Small intestine (tissue), 7 donors: Measurements from ENCODE around the gene LIMCH1. TPM values are rescaled to one million over a fixed set of nuclear protein-coding genes. Genes with fewer than 3 reads are reported as not detected.

Experiments used
- DNase-seq, 2 donors: peaks; one replicate each; pipeline versions ENCODE4 v3.0.0 to v3.0.0-alpha.2; 2013
- FAIRE-seq: peaks from 2 replicates; lab custom pipeline; 2012; peaks lifted over from hg19 to GRCh38; lab: Jason Lieb, UNC
- H3K27ac ChIP-seq, 3 donors: one replicate each; pipeline ENCODE4 v1.5.1; 2013; ENCODE audit warnings: low read length in 2 of 3, mild to moderate bottlenecking in 2 of 3, control low read depth in 1 of 3, inconsistent platforms in 1 of 3, low read depth in 1 of 3, moderate library complexity in 1 of 3
- H3K27me3 ChIP-seq, 3 donors: one replicate each; pipeline ENCODE4 v1.6.1; 2013; ENCODE audit warnings: low read length in 3 of 3, inconsistent platforms in 1 of 3; ENCODE audit not compliant: control insufficient read depth in 3 of 3, insufficient read depth in 3 of 3
- H3K36me3 ChIP-seq, 3 donors: one replicate each; pipeline ENCODE4 v1.6.1; 2013; ENCODE audit warnings: low read length in 3 of 3, inconsistent platforms in 1 of 3, low read depth in 1 of 3, mild to moderate bottlenecking in 1 of 3, moderate library complexity in 1 of 3; ENCODE audit not compliant: control insufficient read depth in 3 of 3, insufficient read depth in 2 of 3
- H3K4me1 ChIP-seq, 3 donors: one replicate each; pipeline ENCODE4 v1.6.1; 2013; ENCODE audit warnings: low read length in 2 of 3, inconsistent platforms in 1 of 3, low read depth in 1 of 3, mild to moderate bottlenecking in 1 of 3, moderate library complexity in 1 of 3; ENCODE audit not compliant: control insufficient read depth in 3 of 3, insufficient read depth in 2 of 3
- H3K4me3 ChIP-seq, 3 donors: one replicate each; pipeline ENCODE4 v1.5.1; 2013; ENCODE audit warnings: low read length in 3 of 3, control low read depth in 1 of 3, inconsistent platforms in 1 of 3, low read depth in 1 of 3, mild to moderate bottlenecking in 1 of 3, moderate library complexity in 1 of 3
- H3K9me3 ChIP-seq, 2 donors: one replicate each; pipeline ENCODE4 v1.6.1; 2013; ENCODE audit warnings: low read depth in 1 of 2, low read length in 1 of 2; ENCODE audit not compliant: control insufficient read depth in 2 of 2, insufficient read depth in 1 of 2
- WGBS, 3 donors: extraction: QIAGEN DNeasy Blood & Tissue Kit; methylation state at CpG; one replicate each; pipeline ENCODE4 v1.1.7; 2013; 5-methylcytosine and 5-hydroxymethylcytosine counted together
- polyA plus RNA-seq, 4 donors: library from polyadenylated mRNA; stranded (reverse) in 3 of 4; unstranded in 1 of 4; fragments of 200-250 nt in 3 of 4; fragments of 120-200 nt in 1 of 4; gene quantifications; one replicate each; pipeline versions ENCODE4 v1.2.1 to v1.2.3, GENCODE V29; 2013
- donor health status: healthy with polysubstance abuse.
- donor health status: control.
- donor health status: control.
- donor health status: Bipolar disorder and iron deficiency.
- donor health status: healthy.

Gene LIMCH1
- polyA plus RNA-seq, 4 donors: 1.6 to 10.8 (median 4.1) TPM

GRCh38 chr4:41546638-41547037 is 8.7 kb downstream of the LIMCH1 start:
- Histone ChIP-seq H3K4me1 (no peaks in the 10 kb centered on the region), H3K4me3 (no peak overlapping the region), H3K9me3 (no peaks in the 10 kb centered on the region), H3K27me3 (no peaks in the 10 kb centered on the region), H3K27ac (no peak overlapping the region), H3K36me3 (no peaks in the 10 kb centered on the region)
- FAIRE-seq: no peak
- 74 to 90% (median 83%) methylated on average over 2 of the region's 2 CpGs for WGBS, 3 donors
- DNase-seq: no peak

DNA sequence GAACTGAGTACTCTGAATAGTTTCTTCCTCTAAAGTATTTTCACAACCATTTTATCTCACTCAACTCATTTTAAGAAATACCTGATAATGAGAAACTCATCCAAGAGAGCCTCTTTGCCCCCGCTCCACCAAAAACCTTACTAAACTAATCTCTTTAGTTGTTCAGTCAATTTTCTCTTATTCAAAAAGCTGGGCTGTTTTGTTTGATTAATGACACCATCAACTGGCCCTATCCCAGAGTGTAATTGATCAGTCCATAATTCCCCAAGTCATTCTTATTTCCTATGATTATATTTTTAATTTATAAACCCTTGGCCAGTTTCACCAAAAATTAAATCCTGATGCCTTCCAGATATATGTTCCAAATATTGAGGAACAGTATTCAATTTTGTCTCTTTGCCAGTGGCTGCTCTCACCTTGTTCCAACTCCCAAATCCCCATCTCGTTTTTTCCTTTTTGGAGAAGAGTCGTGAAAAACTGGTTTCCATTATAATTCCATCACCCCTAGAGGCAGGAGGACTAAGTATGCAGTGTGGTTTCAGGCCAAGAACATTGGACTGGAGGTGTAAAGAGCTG is 10.4 kb downstream of the LIMCH1 start:
- Histone ChIP-seq H3K4me3 (no peak overlapping the region), H3K4me1 (no peaks in the 10 kb centered on the region), H3K27ac (no peak overlapping the region), H3K36me3 (no peaks in the 10 kb centered on the region), H3K27me3 (no peaks in the 10 kb centered on the region), H3K9me3 (no peaks in the 10 kb centered on the region)
- WGBS, 3 donors: 56 to 76% (median 71%) methylated on average over 3 of the region's 3 CpGs
- no peak for FAIRE-seq
- DNase-seq: no peak

DNA sequence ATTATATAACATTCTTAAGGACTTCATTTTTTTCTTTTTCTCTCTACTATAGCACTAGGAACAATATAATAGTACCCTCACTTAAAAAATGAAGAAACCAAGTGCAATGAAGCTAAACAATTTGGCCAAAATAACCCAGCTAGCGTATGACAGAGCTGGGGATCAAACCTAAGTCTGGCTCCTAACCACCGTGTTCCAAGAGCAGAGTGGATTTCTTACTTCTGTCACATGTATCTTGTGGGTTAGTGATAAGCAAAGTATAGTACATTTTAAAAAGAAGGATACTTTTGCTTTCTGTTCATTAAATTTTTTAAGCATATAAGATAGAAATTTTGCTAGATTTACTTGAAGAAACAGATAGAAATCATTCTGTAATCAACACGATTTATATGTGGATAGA is 11.5 kb downstream of the LIMCH1 start:
- Histone ChIP-seq H3K4me3 (no peak overlapping the region), H3K27ac (no peak overlapping the region), H3K27me3 (no peaks in the 10 kb centered on the region), H3K36me3 (no peaks in the 10 kb centered on the region), H3K4me1 (no peaks in the 10 kb centered on the region), H3K9me3 (no peaks in the 10 kb centered on the region)
- no peak for DNase-seq
- 69 to 78% (median 77%) methylated on average over 3 of the region's 3 CpGs for WGBS, 3 donors
- FAIRE-seq: no peak

DNA sequence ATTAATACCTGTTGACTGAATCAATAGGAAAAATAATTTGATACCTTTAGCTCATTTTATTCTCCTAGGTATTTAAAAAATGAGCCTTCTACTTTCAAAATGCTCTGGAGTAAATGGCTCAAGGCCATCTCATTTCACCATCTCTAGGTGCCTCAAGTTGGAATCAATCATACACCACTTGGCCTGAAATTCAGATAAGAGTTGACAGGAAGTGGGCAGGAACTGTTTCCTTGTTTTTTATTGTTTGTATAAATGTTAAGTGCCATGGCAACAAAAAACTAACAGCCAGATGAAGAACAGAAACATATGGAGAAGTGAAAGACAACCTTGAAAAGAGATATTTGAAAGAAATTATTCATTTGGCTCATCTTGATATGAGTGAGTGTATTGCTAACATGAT is 12.4 kb downstream of the LIMCH1 start:
- no peaks in the 10 kb centered on the region for H3K36me3 ChIP-seq
- H3K27ac ChIP-seq: no peak overlapping the region
- H3K27me3 ChIP-seq: no peaks in the 10 kb centered on the region
- no peaks in the 10 kb centered on the region for H3K4me1 ChIP-seq
- no peak overlapping the region for H3K4me3 ChIP-seq
- H3K9me3 ChIP-seq: no peaks in the 10 kb centered on the region
- DNase-seq (no peak), FAIRE-seq (no peak)

DNA sequence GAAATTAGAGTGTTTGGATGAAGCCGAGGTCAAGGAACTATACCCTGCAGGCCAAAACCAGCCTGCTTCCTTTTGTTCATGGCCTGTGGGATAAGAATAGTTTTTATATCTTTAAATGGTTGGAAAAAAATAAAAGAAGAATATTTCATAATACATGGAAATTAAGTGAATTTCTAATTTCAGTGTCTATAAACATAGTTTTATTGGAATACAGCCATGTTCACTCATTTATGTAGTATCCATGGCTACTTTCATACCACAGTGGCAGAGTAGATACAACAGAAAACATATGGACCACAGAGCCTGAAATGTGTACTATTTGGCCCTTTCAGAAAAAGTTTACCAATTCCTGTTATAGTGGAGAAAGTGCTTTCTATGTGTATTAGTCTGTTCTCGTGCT is 13.6 kb downstream of the LIMCH1 start:
- H3K4me3 ChIP-seq: no peak overlapping the region
- no peaks in the 10 kb centered on the region for H3K4me1 ChIP-seq
- FAIRE-seq (no peak), DNase-seq (no peak)
- no peaks in the 10 kb centered on the region for H3K9me3 ChIP-seq
- WGBS, 3 donors: 68 to 87% (median 82%) methylated on average over 2 of the region's 2 CpGs
- no peaks in the 10 kb centered on the region for H3K27me3 ChIP-seq
- H3K36me3 ChIP-seq: no peaks in the 10 kb centered on the region
- H3K27ac ChIP-seq: no peak overlapping the region

- Histone ChIP-seq H3K4me3 (no peak overlapping the region), H3K27me3 (peaks cover 0 to 3% (median 0%) of the 10 kb centered on the region in 3 donors), H3K4me1 (no peaks in the 10 kb centered on the region), H3K9me3 (no peaks in the 10 kb centered on the region), H3K36me3 (no peaks in the 10 kb centered on the region), H3K27ac (no peak overlapping the region)
- no peak for FAIRE-seq
- no peak for DNase-seq
- 75 to 92% (median 87%) methylated on average over 4 of the region's 4 CpGs for WGBS, 3 donors
Measured at GRCh38 chr4:41554905-41555304, 16.9 kb downstream of the LIMCH1 start.

GRCh38 chr4:41556526-41556925 is 18.6 kb downstream of the LIMCH1 start:
- H3K36me3 ChIP-seq: no peaks in the 10 kb centered on the region
- peaks cover 0 to 3% (median 0%) of the 10 kb centered on the region in 3 donors for H3K27me3 ChIP-seq
- H3K27ac ChIP-seq: no peak overlapping the region
- H3K4me3 ChIP-seq: no peak overlapping the region
- no peaks in the 10 kb centered on the region for H3K4me1 ChIP-seq
- FAIRE-seq (no peak), DNase-seq (no peak)
- WGBS, 3 donors: 90 to 100% (median 92%) methylated on average over 1 of the region's 1 CpG
- no peaks in the 10 kb centered on the region for H3K9me3 ChIP-seq

- DNase-seq (no peak), FAIRE-seq (no peak)
- H3K4me1 ChIP-seq: no peaks in the 10 kb centered on the region
- 68 to 75% (median 69%) methylated on average over 2 of the region's 2 CpGs for WGBS, 3 donors
- H3K36me3 ChIP-seq: no peaks in the 10 kb centered on the region
- H3K4me3 ChIP-seq: no peak overlapping the region
- peaks cover 0 to 3% (median 0%) of the 10 kb centered on the region in 3 donors for H3K27me3 ChIP-seq
- no peaks in the 10 kb centered on the region for H3K9me3 ChIP-seq
- H3K27ac ChIP-seq: no peak overlapping the region
Measured at GRCh38 chr4:41559940-41560516, 22.1 kb downstream of the LIMCH1 start.

GRCh38 chr4:41561244-41561643 is 23.3 kb downstream of the LIMCH1 start:
- no peak for FAIRE-seq
- WGBS, 3 donors: 81 to 83% (median 82%) methylated on average over 3 of the region's 3 CpGs

More at GRCh38 chr4:41561244-41561643, 23.3 kb downstream of the LIMCH1 start:
- Histone ChIP-seq H3K27me3 (peaks cover 0 to 3% (median 0%) of the 10 kb centered on the region in 3 donors), H3K36me3 (no peaks in the 10 kb centered on the region), H3K9me3 (no peaks in the 10 kb centered on the region), H3K4me3 (no peak overlapping the region), H3K27ac (no peak overlapping the region), H3K4me1 (no peaks in the 10 kb centered on the region)
- DNase-seq: no peak
